GM12872 (cell line): ENCODE results near the gene FHOD1.

Experiments
- CTCF ChIP-seq: IDR thresholded peaks from 3 replicates; pipeline ENCODE4 v1.5.1; 2011; ENCODE audit warnings: low read depth, mild to moderate bottlenecking, low read length, moderate library complexity; ENCODE audit not compliant: insufficient read depth

Gene FHOD1

GRCh38 chr16:67226804-67227566, 20.3 kb downstream of the FHOD1 start, which contains the start of gene TMEM208:
TSS of gene TMEM208 (plus strand) at chr16:67227130. CDS start at chr16:67227219, 89 bp downstream.
- TF ChIP-seq CTCF, result 0 out of 3 replicates have a peak, but pooled peaks have one; percentile 24

GRCh38 chr16:67226295-67226803, 20.9 kb downstream of the FHOD1 start:
- no peak for TF ChIP-seq CTCF

- TF ChIP-seq CTCF, result no peak
Observed at GRCh38 chr16:67223992-67224391, 23.3 kb downstream of the FHOD1 start.

- no peak for TF ChIP-seq CTCF
Observed at GRCh38 chr16:67216612-67217490, 30.4 kb downstream of the FHOD1 start.

GRCh38 chr16:67215706-67216105, 31.6 kb downstream of the FHOD1 start:
- TF ChIP-seq CTCF, result no peak

DNA sequence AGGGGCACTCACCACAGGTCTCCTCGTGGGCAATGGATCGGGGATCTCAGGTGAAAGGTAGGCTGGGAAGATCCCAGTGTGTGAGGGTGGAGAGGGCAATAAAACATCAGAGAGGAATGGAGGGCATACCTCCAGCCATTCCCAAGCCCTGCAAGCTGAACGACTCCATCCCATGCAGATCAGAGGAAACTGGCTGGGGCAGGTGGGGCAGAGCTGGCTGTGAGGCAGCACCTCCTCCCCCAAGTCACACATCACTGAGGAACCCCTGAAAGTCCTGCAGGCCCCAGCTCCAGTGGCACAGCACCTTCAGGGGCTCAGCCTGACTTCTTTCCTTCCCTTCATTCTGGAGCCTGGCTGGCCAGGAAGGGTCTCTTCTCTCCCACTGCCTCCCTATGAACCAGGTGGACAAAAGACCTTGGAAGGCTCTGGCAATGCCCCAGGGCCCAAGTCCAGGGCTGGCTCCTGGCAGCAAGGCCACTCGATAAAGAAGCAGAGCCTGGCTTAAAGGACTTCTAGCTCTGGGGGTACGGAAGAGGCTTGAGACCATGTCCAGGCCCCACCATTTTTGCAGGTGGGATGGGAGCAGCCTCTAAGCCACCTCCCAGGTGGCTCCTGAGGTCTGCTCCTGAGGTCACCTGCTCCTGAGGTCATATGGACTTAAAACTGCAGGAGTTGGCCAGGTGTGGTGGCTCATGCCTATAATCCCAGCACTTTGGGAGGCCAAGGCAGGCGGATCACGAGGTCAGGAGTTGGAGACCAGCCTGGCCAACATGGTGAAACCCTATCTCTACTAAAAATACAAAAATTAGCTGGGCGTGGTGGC, 33.9 kb downstream of the FHOD1 start:
- no peak for TF ChIP-seq CTCF

- no peak for TF ChIP-seq CTCF
Observed at GRCh38 chr16:67212766-67213165, 34.5 kb downstream of the FHOD1 start.
